Measurements from ENCODE around the gene FNDC1.
"Not testable (repeated sequence)": the region's sequence is repeated elsewhere in the genome, so short reads cannot be mapped to it uniquely, and the experiment has no call there.

FNDC1 gene

DNA sequence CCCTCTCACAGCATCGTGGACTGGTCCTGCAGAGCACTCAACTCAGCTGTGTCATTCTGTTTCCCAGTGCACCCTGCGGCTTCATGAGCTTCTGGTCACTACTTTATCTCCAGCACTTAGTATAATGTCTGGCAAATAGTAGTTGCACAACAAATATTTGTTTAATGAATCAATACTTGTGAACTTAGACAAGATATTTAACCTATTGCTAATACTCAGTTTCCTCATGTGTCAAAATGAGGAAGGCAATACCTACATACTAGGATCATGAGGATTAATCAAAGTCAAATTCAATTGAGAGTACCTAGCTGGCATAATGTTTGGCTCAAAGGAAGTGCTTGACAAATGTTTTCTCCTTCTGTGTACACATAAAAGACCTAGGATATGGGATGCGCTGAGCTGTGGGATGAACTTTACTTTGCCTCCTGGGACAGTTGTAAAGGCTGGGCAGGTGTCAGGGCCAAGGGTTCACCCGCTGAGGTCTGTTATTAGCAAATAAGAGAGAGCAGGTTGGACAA is 86.3 kb downstream of the FNDC1 start:
- no peak for DNase-seq (ENCODE audit: low spot score)
- FAIRE-seq = no peak

DNA sequence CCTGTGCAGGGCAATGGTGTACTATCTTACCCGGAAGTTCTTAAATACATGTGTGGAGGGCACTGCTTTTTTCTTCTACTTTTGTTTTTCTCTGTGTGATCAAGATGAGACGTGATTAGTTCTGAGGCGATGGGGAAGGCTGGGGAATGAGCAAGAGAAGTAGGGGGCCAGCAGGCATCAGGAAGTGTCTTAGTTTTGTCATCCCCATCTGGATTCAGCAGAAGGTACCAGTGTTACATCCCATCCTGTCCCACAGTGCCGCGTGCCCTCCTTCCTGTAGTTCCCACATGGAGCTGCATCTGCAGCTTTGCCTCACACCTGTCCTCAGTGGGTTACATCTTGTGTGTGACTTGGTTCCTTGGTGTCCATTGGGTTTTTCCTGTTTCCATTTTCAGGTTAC is 86.9 kb downstream of the FNDC1 start:
- FAIRE-seq (no peak), DNase-seq (ENCODE audit: low spot score) (no peak)

DNA sequence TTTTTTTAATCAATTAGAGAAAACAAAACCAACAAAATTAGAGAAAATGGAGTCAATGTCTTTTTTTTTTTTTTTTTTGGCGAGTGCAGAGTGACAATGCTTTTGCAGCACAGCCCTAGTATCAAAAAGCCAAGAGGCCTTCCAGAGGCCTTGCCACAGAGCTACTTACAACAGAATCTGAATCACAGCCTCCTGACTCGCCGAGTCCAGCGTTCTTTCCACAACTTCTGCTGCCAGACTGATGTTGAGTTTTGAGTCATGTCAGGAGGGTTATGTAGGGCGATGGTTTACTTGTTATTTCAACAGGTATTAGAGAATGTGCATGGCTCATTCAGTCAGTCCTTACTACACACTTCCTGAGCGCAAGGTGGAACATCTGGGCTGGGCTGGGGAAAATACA is 88.6 kb downstream of the FNDC1 start:
- DNase-seq (ENCODE audit: low spot score) (no peak), FAIRE-seq (no peak)

DNA sequence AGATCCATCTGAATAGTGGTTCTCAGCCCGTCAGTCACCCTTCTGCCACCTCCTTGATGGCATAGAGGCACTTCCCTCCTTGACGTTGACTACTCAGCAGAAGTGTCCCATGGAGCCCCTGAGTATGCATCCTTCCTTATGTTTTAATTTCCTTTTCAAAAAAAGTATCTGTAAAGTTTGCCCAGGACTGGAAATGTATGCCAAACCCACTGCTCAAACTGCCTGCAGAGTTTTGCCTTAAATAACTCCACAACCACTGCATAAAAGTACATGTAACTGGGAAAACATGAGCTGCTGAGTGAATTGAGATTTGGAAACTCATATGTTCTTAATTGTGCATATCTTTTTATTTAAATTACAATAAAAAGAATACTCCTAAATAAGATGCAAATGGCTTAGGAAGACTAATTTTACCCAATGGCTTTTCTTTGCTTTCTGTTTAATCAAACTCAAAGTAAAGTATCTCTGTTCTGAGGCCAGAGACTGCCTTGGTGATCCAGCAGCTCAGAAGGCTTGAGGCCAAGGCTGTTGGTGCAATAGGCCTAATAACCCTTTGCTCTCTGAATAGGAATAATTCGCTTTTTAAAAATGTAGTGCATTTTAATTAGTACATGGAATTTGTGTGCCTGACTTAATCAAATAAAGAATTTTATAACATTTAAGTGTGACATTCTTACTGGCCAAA is 90.4 kb downstream of the FNDC1 start:
- no peak for FAIRE-seq

DNA sequence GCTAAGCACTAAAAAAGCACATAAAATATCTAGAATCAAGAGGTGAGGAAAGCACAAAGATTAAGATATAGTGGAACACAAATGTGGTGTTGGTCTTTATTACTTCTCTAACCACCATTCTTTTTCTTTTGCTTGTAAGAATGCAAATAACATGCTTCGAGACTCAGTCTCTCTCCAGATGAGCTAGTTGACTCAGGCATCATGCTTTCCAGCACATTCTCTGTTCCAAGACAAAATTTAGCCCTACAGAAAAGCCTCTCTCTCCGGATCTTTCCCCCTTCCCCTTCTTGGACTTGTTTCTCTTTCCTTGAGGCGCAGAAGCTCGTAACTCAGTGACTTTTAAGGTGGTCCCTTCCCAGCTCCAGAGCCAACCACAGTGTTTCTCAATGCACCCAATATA is 91.0 kb downstream of the FNDC1 start:
- FAIRE-seq (no peak), DNase-seq (ENCODE audit: low spot score) (no peak)

More for the DNA sequence above, 90.4 kb downstream of the FNDC1 start:
- DNase-seq (ENCODE audit: low spot score) = no peak

DNA sequence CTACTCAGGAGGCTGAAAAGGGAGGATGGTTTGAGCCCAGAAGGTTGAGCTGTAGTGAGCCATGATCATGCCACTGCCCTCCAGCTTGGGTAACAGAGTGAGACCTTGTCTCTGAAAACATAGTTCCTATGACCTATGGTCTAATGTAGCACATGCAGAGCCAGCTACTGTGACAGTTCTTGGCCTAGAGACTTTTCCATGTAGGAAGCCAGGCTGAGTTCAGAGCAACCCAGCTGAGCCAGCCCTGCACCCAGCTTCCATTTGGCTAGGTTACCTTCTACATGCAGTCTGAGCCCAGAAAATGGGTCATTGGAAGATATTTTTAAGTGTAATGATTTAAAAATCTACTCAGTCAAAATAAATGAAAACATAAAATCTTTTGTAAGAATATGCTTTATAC is 92.8 kb downstream of the FNDC1 start:
- DNase-seq (ENCODE audit: low spot score) (no peak), FAIRE-seq (no peak)

DNA sequence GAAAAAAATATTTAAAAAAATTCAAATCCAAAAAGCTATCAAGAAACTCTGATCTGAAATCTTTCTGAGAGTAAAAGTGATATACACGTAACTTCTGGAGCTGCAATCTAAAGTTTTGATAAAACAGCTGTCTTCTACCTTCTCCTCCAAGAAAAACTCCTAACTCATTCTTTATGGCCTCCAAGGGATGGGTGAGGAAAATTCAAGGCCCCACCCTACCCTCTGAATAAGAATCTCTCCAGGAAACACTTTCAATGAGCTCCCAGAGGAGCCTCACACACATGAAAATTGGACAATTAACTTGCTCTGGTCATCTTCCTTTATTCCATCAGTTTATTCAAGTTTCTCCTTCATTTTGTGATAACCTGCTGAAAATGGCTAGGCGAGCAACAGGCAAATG is 93.4 kb downstream of the FNDC1 start:
- no peak for FAIRE-seq
- no peak for DNase-seq (ENCODE audit: low spot score)

DNA sequence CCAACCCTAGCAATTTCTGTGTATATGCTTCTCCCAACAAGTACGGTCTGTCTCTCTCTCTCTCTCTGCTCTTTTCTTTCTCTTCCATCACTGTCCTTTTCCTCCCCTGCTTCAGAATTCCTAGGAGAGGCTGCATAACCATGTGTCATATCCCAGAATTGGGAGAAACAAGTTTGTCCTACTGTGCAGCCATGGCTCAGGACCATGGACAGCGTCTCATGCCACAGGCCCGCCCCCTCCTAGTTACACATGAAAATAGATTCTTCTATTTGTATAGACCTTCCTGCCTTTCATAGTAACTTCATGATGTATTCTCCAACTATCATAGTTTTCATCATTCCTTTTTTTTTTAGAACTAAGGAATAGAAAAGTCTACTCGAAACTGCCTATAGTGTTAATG is 98.0 kb downstream of the FNDC1 start:
- DNase-seq (ENCODE audit: low spot score) = no peak
- no peak for FAIRE-seq

DNA sequence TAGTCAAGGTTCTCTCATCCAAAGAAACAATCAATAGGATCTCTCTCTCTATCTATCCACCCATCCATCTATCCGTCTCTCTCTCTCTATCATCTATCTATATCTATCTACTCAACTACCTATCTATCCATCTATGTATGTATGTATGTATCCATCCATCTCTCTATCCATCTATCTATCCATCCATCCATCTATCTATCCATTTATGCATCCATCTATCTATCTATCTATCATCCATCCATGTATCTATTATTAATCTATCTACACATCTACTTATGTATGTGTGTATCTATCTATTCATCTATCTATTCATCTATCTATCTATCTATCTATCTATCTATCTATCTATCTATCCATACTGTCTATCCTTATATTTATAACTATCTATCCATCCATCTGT is 99.3 kb downstream of the FNDC1 start:
- DNase-seq (ENCODE audit: low spot score) (no peak), FAIRE-seq (no peak)

DNA sequence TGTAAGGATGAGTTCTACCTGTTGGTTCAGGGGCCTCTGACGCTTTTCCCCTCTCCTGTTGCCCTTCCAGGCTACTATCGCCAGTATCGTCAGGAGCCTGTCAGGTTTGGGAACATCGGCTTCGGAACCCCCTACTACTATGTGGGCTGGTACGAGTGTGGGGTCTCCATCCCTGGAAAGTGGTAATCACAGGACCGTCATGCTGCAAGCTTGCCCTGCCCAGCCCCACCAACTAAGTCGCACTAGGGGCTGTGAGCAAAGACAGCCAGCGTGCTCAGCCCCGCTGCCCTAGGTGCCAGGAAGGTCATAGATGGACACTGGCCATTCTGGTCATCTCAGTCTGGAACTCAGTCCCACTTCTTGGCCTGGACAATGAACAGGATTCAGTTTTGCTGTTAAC is 102.1 kb downstream of the FNDC1 start:
- no peak for FAIRE-seq
- DNase-seq (ENCODE audit: low spot score) = no peak

DNA sequence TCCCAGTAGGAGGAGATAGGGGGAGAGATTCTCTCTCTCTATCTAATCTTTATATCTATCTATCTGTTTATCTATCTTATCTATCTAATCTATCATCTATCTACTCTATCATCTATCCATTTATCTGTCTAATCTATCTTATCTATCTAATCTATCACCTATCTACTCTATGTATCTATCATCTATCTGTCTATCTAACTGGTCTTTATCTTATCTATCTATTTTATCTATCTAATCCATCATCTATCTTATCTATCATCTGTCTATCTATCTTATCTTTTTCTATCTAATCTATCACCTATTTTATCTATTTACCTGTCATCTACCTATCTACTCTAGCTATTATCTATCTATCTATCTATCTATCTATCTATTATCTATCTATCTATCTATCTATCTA is 109.4 kb downstream of the FNDC1 start:
- no peak for FAIRE-seq
- DNase-seq (ENCODE audit: low spot score) = no peak

DNA sequence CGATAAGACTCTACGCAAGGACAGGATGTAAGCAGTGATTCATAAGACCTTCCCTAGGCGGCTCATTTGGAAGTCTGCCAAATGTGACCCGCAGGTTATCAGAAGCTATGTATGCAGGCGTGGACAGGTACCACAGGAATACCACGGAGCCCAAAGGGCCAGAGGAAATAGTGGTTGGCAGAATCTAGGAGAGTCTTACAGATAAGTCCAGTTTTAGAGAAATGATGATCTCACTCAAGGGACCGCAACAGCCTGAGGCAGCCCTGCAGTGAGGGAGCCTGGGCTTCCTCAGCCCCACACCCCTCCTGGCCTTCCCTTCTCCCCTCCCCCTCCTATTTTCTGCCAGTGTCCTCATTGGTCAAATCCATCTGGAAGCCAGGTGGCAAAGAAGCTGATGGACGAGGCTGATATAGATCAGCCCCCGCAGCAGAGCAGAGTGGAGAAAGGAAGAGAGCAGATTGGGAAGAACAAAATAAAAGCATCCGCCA is 110.6 kb downstream of the FNDC1 start:
- FAIRE-seq = no peak
- DNase-seq (ENCODE audit: low spot score) = peak; percentile 39

DNA sequence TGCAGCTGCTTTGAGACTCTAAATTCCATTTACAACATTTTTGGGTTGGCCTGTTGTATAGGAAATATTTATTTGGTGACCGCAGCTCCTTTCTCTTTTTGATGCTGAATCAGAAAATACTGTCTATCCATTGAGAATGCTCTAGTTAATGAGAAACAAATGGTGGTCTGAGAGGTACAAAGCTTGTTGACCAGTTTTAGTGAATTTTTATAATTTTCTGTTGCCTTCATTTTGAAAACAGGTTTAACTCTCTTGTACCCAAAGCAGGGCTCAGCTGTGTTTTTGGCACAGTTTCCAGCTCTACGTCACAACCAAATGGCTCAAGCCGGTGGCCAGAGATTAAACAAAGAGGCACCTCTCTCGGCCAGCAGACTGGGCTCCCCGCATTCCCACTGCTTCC is 113.2 kb downstream of the FNDC1 start:
- FAIRE-seq (no peak), DNase-seq (ENCODE audit: low spot score) (no peak)

DNA sequence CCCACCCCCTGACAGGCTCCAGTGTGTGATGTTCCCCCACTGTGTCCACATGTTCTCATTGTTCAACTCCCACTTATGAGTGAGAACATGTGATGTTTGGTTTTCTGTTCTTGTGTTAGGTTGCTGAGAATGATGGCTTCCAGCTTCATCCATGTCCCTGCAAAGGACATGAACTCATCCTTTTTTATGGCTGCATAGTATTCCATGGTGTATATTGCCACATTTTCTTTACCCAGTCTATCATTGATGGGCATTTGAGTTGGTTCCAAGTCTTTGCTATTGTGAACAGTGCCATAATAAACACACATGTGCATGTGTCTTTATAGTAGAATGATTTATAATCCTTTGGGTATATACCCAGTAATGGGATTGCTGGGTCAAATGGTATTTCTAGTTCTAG is 115.5 kb downstream of the FNDC1 start:
- FAIRE-seq; DNase-seq (ENCODE audit: low spot score): not testable (repeated sequence)

DNA sequence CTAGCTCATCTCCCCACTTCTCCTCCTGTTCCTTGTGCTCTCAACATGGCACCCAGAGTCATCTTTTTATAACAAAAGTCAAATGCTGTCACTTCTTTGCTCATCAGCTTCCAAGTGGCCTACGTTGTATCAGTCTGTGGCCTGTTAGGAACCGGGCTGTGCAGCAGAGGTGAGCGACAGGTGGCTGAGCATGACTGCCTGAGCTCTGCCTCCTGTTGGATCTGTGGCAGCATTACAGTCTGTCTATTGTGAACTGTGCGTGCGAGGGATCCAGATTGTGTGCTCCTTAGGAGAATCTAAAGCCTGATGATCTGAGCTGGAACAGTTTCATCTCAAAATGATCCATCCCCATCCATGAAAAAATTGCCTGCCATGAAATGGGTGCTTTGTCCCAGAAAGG is 129.6 kb downstream of the FNDC1 start:
- DNase-seq (ENCODE audit: low spot score) = no peak
- FAIRE-seq = no peak

DNA sequence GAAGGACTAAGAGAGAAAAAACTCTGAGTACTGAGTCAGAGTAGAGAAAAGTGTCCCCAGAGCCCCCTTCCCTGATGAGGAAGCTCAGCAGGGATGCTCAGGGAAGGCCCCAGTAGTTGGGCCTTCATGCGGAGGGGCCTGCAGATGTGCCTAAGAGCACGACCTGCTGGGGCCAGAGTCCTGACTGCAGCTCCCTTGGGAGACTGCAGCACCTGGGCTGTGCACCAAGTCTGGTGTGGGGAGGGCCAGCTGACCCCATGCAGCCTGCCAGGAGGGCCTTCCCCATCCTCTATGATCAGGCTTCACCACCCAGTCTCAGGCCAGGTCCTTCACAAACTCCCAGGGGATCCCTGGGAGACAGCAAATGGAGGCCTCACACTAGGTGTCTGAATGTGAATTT is 130.4 kb downstream of the FNDC1 start:
- FAIRE-seq = no peak
- no peak for DNase-seq (ENCODE audit: low spot score)

DNA sequence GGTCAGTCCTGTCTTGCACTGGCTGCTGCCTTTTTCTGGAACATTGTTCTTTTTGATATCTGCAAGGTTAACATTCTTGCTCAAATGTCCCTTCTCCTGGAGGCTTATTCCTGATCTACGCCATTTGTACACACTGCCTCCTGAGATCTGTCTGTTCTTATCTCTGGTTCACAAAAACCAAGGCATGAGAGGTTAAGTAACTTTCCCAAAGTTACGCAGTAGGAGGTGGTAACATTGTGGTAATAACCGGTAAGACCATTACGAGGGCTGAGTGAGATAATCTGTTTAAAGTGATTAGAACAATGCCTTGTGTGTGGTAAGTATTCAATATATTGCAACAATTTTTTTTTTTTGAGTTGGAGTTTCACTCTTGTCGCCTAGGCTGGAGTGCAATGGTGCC is 132.1 kb downstream of the FNDC1 start:
- no peak for DNase-seq (ENCODE audit: low spot score)

DNA sequence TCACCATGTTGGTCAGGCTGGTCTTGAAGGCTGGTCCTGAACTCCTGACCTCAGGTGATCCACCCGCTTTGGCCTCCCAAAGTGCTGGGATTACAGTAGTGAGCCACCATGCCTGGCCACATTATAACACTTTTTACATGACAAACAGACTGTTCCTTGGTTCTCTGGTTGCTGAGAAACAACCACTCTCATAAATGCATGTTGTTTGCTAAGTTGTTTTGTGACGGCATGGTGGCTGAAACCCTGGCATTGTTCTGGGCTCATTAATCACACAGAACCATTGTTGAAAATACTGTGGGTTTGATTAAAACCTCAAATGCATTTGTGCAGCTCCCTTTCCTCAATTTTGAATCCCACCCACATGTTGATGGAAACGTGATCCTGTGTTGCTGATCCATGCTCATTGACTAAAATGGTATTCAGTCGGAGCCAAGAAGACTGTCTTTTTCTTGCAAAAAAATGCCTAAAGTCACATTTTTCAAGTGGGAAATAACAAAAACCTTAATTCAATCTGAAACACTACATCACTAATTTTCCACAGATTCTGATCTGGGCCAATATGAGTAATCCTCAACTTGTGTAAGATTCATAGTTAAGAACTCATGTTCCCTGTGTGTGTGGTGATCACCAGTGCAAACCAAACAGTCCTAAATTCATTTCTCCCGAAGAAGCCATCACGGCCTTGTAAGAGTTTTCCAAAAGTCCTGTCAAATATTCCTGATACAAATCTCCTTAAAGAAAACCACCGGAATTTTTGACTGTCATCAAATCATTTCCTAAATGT is 132.8 kb downstream of the FNDC1 start:
- DNase-seq (ENCODE audit: low spot score) = no peak
- FAIRE-seq = no peak

More for the DNA sequence above, 132.1 kb downstream of the FNDC1 start:
- FAIRE-seq = no peak

DNA sequence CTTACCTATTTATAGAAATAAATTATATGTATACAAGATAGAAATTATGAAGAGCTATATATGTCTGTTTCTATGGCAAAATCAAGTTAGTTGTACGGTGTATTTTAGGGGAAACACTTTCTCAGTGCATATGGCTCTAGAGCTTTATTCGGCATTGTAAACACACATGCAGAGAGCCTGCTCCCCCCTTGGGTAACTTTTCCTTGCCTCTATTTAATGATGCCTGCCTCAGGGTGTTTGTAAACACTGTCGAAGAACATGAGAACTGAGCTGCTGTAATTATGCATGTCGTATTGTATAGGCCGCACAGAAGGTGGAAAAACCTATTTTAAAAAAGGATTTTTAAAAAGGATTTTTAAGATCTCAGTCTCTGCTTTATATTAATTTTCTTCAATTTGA is 133.4 kb downstream of the FNDC1 start:
- FAIRE-seq = no peak
- no peak for DNase-seq (ENCODE audit: low spot score)

DNA sequence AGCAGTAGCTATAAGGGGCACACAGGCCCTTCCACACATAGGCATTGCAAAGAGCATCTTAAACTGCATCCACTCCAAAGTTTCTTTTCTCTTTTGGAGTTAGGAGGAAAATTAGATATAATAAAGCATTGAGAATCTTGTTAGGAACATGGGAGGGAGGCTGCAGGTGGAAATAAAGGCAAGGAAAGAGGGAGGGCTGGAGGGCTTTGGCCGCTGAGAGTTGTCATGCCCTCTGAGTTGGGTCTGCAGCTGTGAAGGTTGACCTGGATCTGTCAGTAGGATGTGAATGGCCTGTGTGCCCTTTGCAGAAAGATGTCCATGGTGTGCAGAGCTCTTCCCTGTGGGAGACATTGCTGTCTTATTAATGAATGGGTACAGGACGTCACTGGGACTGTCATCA is 134.0 kb downstream of the FNDC1 start:
- no peak for DNase-seq (ENCODE audit: low spot score)
- no peak for FAIRE-seq

DNA sequence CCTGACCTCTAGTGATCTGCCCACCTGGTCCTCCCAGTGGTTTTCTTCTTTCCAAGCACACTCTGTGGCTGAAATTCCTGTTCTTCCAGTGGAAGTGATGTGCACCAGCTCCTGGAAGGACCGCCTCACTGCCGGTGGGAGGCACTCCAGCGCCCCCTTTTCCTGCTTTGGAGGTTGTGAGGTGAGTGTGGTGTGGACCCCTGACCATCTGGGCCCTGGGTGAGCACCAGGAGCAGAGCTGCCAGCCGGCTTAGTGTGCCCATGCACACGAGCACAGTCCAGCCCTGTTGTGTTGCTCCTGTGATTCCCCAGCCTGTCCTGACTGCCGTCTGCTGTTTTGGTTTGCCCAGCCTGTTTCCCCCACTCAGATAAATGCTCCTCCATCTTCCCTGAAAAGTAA is 134.6 kb downstream of the FNDC1 start:
- DNase-seq (ENCODE audit: low spot score) = no peak
- FAIRE-seq = no peak

DNA sequence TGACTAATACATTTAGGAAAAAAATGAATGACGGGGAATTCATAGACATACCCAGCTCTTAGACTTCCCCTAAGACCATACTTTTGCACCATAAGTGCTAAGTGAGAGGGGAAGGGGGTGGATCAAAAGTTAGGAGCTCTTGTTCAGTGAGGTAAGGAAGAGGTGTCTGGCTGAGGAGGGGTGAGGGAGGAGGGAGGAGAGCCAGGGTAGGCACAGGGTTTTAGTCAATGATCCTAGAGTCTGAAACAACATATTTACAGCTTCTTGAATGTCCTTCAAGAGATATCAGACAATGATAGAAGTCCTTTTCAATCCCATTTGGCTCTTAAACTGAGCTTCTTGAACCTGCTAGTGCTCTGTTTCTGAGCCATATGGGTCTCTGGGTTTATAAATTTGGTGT is 135.4 kb downstream of the FNDC1 start:
- no peak for FAIRE-seq
- DNase-seq (ENCODE audit: low spot score) = no peak

DNA sequence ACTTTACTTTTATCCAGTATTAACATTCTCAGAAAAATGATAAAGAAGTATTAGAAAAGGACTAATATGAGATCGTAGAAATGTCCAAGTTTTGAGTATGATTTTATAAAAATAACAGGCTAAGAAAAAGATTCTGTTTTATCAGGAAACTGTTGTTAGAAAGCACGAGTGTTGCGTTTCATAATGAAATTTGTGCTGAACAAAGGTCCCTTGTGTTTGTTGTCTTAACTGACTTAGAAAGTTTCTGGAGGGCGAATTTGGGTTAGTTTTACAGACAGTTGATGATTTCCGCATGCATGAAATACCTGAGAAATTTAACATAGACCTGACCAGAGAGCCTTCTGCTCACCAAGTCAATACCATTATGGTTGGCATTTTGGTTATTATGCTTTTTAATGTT is 136.0 kb downstream of the FNDC1 start:
- no peak for FAIRE-seq

More for the DNA sequence above, 136.0 kb downstream of the FNDC1 start:
- no peak for DNase-seq (ENCODE audit: low spot score)
